Stimulated activated CD4-positive, alpha-beta T cell treated with anti-CD3 and anti-CD28 coated beads, Interleukin-12 subunit alpha, Interleukin-12 subunit beta, amount 100 ng/mL, for 4 hours (primary cell): ENCODE measurements around the gene FAM114A1.
A peak's percentile ranks its signal among the peaks of the same experiment; 100 is the strongest.

Source experiments
- DNase-seq: peaks from one replicate; pipeline ENCODE4 v3.0.0-alpha.2; 2020

The FAM114A1 gene

DNA sequence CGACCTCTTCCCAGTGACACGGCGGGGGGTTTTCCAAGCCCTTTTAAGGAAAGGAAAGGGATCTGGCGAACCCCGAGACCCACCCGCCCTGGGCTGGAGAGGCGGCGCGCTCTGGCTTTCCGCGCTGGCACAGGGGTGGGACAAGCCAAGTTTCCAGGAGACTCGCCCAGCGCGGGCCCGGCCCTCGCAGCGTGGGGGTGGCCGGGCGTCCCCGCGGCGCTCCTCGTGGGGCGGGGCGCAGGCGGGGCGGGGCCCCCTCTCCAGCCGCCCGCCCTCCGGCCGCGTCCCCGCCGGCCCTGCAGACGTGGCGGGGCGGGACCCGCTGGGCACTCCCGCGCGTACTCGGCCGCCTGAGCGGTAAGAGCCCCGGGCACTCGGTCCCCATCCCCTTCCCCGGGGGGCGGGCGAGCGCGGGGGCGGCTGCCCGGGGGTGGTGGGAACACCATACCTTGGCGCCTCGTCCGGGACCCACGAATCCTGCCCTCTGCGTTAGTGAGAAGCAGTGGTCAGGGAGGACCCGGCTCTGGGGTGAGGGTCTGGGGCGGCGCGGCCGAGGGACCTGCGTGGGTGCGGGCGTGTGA, at the start of gene FAM114A1:
Gene FAM114A1, plus strand, starts transcription at position 329 of the 581 bp plus-strand sequence. CDS start 10,273 bp downstream, outside the sequence.
- no peak for DNase-seq

GRCh38 chr4:38818441-38818976, 49.1 kb upstream of the FAM114A1 start:
- no peak for DNase-seq

DNA sequence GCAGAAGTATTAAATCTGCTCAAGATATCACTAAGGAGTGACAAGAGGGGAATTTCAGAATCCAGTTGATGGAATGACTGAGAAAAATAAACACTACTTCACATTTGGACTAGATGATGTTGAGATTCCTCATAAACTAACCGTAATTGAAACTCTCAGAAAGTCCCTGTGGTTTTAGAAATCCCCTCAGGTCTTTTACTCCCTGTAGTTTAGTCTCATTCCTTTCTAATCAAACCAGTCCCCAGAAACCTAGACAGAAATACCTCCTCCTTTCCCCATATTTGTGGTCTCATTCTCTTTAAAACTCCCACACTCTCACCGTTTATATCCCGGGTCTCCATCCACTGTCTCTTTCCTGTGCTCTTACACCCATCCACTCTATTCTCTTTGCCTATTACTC, 48.0 kb upstream of the FAM114A1 start:
- DNase-seq, result no peak

DNA sequence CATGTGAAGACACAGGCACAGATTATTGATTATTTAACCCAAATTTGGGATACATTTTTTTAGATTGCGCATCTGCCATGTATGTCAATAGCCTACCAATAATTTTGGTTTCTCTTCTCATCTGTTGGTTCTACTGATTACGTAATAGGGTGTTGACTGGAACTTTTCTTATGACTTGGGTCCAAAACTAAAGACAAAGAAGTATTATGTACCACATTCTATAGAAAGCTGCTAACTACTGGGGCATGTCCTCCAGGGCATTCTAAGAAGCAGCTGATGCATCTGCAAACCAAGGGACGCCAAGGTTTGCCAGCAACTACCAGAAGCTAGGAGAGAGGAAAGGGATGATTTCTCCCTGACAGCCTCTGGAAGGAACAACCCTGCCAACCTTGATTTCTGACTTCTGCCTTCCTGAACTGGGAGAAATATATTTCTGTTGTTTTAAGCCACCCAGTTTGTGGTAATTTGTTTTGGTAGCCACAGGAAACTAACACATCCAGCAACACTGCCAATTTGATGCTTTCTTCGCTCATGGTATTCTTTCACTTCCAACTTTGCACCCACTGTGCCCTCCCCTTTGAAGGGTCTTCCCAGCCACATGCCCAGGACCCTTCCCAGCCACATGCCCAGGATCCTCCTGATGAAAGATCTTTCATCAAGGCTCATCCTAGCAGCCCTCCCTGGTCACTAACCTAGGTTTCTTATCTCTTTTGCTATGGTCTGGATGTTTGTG, 47.1 kb upstream of the FAM114A1 start:
- DNase-seq, result no peak

- no peak for DNase-seq
These were observed 45.9 kb upstream of the FAM114A1 start for GRCh38 chr4:38821739-38822138.

DNA sequence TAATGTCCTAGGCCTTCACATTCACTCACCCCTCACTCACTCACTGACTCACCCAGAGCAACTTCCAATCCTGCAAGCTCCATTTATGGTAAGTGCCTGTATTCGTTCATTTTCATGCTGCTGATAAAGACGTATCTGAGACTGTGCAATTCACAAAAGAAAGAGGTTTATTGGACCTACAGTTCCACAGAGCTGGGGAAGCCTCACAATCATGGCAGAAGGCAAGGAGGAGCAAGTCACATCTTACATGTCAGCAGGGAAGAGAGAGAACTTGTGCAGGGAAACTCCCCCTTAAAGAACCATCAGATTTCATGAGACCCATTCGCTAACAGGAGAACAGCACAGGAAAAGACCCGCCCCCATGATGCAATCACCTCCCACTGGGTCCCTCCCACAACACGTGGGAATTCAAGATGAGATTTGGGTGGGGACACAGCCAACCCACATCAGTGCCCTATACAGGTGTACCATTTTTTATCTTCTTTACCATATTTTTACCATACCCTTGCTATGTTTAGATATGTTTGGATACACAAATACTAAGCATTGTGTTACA, 44.8 kb upstream of the FAM114A1 start:
- DNase-seq, result no peak

DNA sequence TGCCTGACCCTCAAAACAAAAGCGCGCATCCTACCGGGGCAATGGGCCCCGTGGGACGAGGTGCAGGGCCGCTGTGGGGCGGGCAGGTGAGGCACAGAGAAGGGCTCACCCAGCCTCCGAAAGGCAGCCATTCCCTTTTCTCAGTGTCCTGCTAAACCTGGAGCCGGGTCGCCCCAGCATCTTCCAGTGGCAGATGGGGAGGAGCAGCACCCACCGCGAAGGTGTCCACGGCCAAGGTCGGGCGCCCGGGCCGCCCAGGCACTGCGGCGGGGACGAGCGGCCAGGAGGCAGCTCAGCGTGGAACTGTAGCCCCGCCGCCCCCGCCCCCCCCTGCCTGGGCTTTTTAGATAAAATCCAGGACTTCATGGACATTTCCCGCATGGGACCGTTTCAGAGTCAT, 43.8 kb upstream of the FAM114A1 start:
- DNase-seq, result no peak

- no peak for DNase-seq
These were observed 38.4 kb upstream of the FAM114A1 start for GRCh38 chr4:38829237-38829636.

- DNase-seq, result no peak
These were observed 36.0 kb upstream of the FAM114A1 start for GRCh38 chr4:38831653-38832052.

DNA sequence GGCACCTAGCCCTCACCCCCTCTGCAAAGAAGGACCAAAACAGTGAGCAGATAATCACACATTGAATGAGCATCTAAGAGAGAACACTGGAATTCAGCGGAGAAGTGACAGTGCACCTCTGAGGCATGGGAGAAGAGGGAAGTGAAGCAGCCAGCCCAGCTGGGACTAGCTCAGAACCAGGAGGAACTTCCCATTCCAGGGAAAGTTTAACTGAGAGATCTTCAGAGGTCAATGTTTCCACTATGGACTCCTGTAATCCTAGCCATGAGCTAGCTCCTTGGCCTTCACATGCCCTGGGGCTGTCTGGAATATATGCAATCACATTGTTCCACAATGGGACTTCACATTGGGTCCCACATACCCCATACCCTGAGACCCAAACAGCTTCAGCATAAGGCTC, 35.4 kb upstream of the FAM114A1 start:
- DNase-seq, result no peak

GRCh38 chr4:38832624-38833528, 34.7 kb upstream of the FAM114A1 start:
- DNase-seq, result no peak

- no peak for DNase-seq
These were observed 33.0 kb upstream of the FAM114A1 start for GRCh38 chr4:38834570-38834969.

GRCh38 chr4:38837334-38837733, 30.3 kb upstream of the FAM114A1 start:
- no peak for DNase-seq

DNA sequence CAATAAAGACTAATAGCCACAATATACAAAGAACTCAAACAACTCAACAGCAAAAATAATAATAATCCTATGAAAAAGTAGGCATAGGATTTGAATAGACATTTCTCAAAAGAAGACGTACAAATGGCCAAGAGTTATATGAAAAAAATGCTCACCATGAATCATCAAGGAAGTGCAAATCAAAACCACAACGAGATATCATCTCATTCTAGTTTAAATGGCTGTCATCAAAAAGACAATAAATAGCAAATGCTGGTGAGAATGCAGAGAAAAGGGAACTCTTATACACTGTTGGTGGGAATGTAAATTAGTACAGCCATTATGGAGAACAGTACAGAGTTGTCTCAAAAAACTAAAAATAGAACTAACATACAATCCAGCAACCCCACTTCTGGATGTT, 29.8 kb upstream of the FAM114A1 start:
- DNase-seq, result no peak

DNA sequence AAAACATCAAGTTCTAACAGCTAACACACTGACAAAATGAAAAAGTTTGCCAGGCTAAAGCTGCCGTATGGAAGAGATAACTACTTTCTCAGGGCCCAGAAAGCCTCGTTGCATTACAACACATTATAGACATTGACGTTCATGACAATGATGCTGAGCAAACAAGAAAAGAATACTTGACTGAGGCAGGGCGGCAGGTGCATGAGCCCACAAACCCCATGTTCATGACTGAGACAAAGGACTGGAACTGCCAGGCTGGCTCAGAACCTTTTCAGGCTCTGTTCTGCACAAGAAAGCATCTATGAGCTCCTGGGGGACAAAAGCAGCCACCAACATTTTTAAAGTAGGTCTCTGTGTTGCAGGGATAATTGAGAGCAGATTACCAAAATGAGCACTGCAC, 24.6 kb upstream of the FAM114A1 start:
- DNase-seq, result no peak

DNA sequence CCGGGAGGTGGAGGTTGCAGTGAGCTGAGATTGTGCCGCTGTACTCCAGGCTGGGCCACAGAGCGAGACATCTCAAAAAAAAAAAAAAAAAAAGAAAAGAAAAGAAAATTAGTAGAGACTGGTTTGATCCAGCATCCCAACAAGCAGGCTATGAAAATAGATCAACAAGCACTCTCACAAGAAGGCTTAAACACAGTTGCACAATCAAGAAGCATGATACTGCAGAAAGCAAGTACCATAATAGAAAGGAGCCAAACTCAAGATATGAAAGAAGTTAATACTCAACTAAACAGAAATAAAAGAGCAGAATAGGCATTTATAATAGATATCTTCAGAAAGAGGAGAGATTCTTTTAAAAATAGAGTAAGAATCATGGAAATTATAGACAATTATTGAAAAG, 21.6 kb upstream of the FAM114A1 start:
- no peak for DNase-seq

GRCh38 chr4:38855466-38855865, 12.1 kb upstream of the FAM114A1 start:
- DNase-seq, result no peak

- DNase-seq, result no peak
These were observed 11.6 kb upstream of the FAM114A1 start for GRCh38 chr4:38856046-38856445.

- DNase-seq, result peak; percentile 52
These were observed 10.9 kb upstream of the FAM114A1 start, which contains the start of gene TLR6 for GRCh38 chr4:38856524-38857337. Gene TLR6 (minus strand): TSS chr4:38856817. CDS start chr4:38829473, 27,344 bp downstream.

DNA sequence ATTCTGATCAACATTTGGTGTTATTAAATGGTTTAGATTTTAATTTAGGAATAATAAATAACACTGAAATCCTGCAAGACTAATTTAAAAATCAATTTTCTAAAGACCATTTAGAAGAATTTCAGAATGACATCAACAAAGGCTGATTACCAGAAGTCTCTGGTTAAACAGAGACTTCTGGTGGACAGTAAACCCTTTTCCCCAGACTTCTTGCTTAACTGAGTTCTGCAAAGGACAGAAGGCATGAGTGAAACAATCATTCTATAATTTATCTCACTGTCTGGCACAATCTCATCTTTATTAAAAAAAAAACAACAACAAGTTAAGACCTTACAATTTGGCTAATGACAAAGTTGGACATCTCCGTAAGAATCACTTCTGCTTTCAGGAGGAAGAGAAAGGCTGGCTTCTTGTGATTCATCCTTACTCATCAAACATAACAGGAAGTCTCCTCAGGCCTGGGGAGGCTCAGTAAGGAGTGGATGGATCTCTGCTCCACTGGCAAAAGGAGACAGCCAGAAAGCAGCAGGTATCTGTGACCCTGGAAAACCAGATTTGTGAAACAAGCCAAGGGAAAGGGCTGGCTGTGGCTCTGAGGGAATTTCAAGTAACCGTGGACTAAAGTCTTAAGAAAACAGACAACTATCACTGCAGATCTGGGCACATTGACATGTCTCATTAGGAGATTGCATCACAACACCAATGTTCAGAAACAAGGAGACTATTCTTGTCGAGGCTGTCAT, 10.1 kb upstream of the FAM114A1 start:
- DNase-seq, result no peak

DNA sequence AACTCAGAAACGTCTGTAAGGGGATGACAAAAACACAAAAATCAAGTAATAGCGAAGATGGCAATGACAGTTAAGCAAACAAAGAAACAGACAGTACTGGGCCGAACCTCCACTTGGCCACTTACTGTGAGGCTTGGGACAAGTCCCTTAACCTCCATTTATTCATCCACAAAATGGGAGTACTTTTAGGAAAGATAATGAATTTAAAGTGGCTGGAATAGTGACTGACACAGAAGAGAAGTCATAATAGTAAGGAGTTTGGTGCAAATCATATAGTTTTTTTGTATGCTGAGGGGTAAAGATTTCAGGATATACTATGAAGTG, 9.5 kb upstream of the FAM114A1 start:
- no peak for DNase-seq

DNA sequence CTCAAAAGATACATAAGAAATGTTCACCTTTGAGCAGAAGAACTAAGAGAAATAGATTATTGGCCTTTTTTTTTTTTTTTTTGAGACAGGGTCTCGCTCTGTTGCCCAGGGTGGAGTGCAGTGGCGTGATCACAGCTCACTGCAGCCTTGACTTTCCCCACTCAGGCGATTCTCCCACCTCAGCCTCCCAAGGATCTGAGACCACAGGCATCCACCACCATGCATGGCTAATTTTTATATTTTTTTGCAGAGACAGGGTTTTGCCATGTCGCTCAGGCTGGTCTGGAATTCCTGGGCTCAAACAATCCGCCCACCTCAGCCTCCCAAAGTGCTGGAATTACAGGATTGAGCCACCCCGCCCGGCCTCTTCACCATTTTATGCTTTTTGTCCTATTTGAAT, 8.1 kb upstream of the FAM114A1 start:
- no peak for DNase-seq
